HFF-Myc (cell line): Measurements from ENCODE around the gene ZNF277.

Source experiments
- DNase-seq: peaks from one replicate; pipeline ENCODE4 v3.0.0-alpha.2; 2011; ENCODE audit warnings: low read depth; ENCODE audit errors: extremely low read depth
- H3K4me3 ChIP-seq: replicated peaks from 2 replicates; pipeline ENCODE4 v1.5.1; 2011; ENCODE audit warnings: low read depth, mild to moderate bottlenecking, control low read depth, low read length
- CTCF ChIP-seq: IDR thresholded peaks from 2 replicates; pipeline ENCODE4 v1.5.1; 2012; ENCODE audit warnings: mild to moderate bottlenecking, low read depth, low read length, control low read depth; ENCODE audit errors: missing control alignments

The ZNF277 gene

GRCh38 chr7:112282476-112283188 lies 76.1 kb downstream of the ZNF277 start:
- no peak overlapping the region for H3K4me3 ChIP-seq
- DNase-seq, result no peak
- no peak for TF ChIP-seq CTCF

- no peak for TF ChIP-seq CTCF
- no peak overlapping the region for H3K4me3 ChIP-seq
- DNase-seq, result no peak
These were observed 77.0 kb downstream of the ZNF277 start for GRCh38 chr7:112283382-112283910.

GRCh38 chr7:112286250-112287086 lies 80.0 kb downstream of the ZNF277 start:
- no peak for DNase-seq
- no peak for TF ChIP-seq CTCF
- no peak overlapping the region for H3K4me3 ChIP-seq

GRCh38 chr7:112288301-112288700 lies 81.8 kb downstream of the ZNF277 start:
- DNase-seq, result no peak
- H3K4me3 ChIP-seq, result no peak overlapping the region
- no peak for TF ChIP-seq CTCF

- TF ChIP-seq CTCF, result no peak
- DNase-seq, result no peak
- H3K4me3 ChIP-seq, result no peak overlapping the region
These were observed 83.6 kb downstream of the ZNF277 start for GRCh38 chr7:112290065-112290464.

GRCh38 chr7:112292162-112292561 lies 85.7 kb downstream of the ZNF277 start:
- TF ChIP-seq CTCF, result no peak
- no peak overlapping the region for H3K4me3 ChIP-seq
- DNase-seq, result no peak
